Skeletal muscle tissue (tissue), 4 donors: ENCODE results near the gene S100A14. TPM values are rescaled to one million over a fixed set of nuclear protein-coding genes. Genes with fewer than 3 reads are reported as not detected.
"Not testable (repeated sequence)": the region's sequence is repeated elsewhere in the genome, so short reads cannot be mapped to it uniquely, and the experiment has no call there.

ENCODE experiments used
- H3K27ac ChIP-seq: one replicate; pipeline ENCODE4 v1.7.0; 2013; ENCODE audit warnings: mild to moderate bottlenecking, low read depth, low read length, inconsistent platforms
- H3K27me3 ChIP-seq, 3 donors: one replicate each; pipeline ENCODE4 v1.7.0; 2013; ENCODE audit warnings: low read length in 3 of 3; ENCODE audit not compliant: control insufficient read depth in 3 of 3, insufficient read depth in 3 of 3
- H3K36me3 ChIP-seq, 3 donors: one replicate each; pipeline ENCODE4 v1.7.0; 2013; ENCODE audit warnings: low read length in 3 of 3; ENCODE audit not compliant: control insufficient read depth in 3 of 3, insufficient read depth in 3 of 3
- H3K4me1 ChIP-seq, 3 donors: one replicate each; pipeline ENCODE4 v1.7.0; 2013; ENCODE audit warnings: low read length in 3 of 3, mild to moderate bottlenecking in 3 of 3; ENCODE audit not compliant: control insufficient read depth in 3 of 3, insufficient read depth in 3 of 3
- H3K4me3 ChIP-seq, 3 donors: one replicate each; pipeline ENCODE4 v1.7.0; 2013; ENCODE audit warnings: low read length in 3 of 3
- H3K9ac ChIP-seq, 3 donors: one replicate each; pipeline ENCODE4 v1.7.0; 2013; ENCODE audit warnings: low read length in 3 of 3, mild to moderate bottlenecking in 3 of 3, moderate library complexity in 2 of 3, low read depth in 1 of 3
- H3K9me3 ChIP-seq, 3 donors: one replicate each; pipeline ENCODE4 v1.7.0; 2013; ENCODE audit warnings: low read length in 3 of 3; ENCODE audit not compliant: control insufficient read depth in 3 of 3
- total RNA-seq: library from RNA; depleted of rRNA; stranded (reverse); fragments of >200 nt; gene quantifications from one replicate; pipeline ENCODE4 v1.2.3, GENCODE V29; 2014
- donor health status: Osteomylitis.

The S100A14 gene
- total RNA-seq, 1 donor from 2014 or later, result not detected

GRCh38 chr1:153583976-153584375, 32.1 kb downstream of the S100A14 start:
- Histone ChIP-seq H3K9me3 (no peaks in the 10 kb centered on the region), H3K4me3 (no peak overlapping the region), H3K36me3 (no peaks in the 10 kb centered on the region), H3K9ac (no peak overlapping the region), H3K4me1 (no peaks in the 10 kb centered on the region), H3K27ac (no peak overlapping the region), H3K27me3 (no peaks in the 10 kb centered on the region)

GRCh38 chr1:153583514-153583913, 32.6 kb downstream of the S100A14 start:
- not testable (repeated sequence) for H3K9ac ChIP-seq, H3K9me3 ChIP-seq, H3K27ac ChIP-seq, H3K4me1 ChIP-seq, H3K4me3 ChIP-seq, H3K36me3 ChIP-seq, H3K27me3 ChIP-seq

GRCh38 chr1:153582836-153583235, 33.3 kb downstream of the S100A14 start:
- H3K9me3 ChIP-seq, H3K4me3 ChIP-seq, H3K27ac ChIP-seq, H3K36me3 ChIP-seq, H3K27me3 ChIP-seq, H3K9ac ChIP-seq, H3K4me1 ChIP-seq: not testable (repeated sequence)

GRCh38 chr1:153578936-153579335, 37.2 kb downstream of the S100A14 start:
- no peaks in the 10 kb centered on the region for H3K36me3 ChIP-seq
- no peak overlapping the region for H3K27ac ChIP-seq
- no peak overlapping the region for H3K9ac ChIP-seq
- no peaks in the 10 kb centered on the region for H3K4me1 ChIP-seq
- no peak overlapping the region for H3K4me3 ChIP-seq
- no peaks in the 10 kb centered on the region for H3K9me3 ChIP-seq
- H3K27me3 ChIP-seq, result no peaks in the 10 kb centered on the region

GRCh38 chr1:153578490-153578889, 37.6 kb downstream of the S100A14 start:
- no peaks in the 10 kb centered on the region for H3K9me3 ChIP-seq
- no peak overlapping the region for H3K9ac ChIP-seq
- no peaks in the 10 kb centered on the region for H3K36me3 ChIP-seq
- no peak overlapping the region for H3K27ac ChIP-seq
- peaks cover 0 to under 1% (median 0%) of the 10 kb centered on the region in 3 donors for H3K4me1 ChIP-seq
- no peaks in the 10 kb centered on the region for H3K27me3 ChIP-seq
- no peak overlapping the region for H3K4me3 ChIP-seq

- no peaks in the 10 kb centered on the region for H3K27me3 ChIP-seq
- H3K36me3 ChIP-seq, result no peaks in the 10 kb centered on the region
- no peaks in the 10 kb centered on the region for H3K9me3 ChIP-seq
- H3K9ac ChIP-seq, result no peak overlapping the region
- H3K4me1 ChIP-seq, result peaks cover 0 to 9% (median 0%) of the 10 kb centered on the region in 3 donors
- no peak overlapping the region for H3K4me3 ChIP-seq
- H3K27ac ChIP-seq, result no peak overlapping the region
These were observed 38.5 kb downstream of the S100A14 start for GRCh38 chr1:153577624-153578051.

GRCh38 chr1:153577138-153577537, 39.0 kb downstream of the S100A14 start:
- no peak overlapping the region for H3K27ac ChIP-seq
- H3K9ac ChIP-seq, result no peak overlapping the region
- no peaks in the 10 kb centered on the region for H3K36me3 ChIP-seq
- H3K27me3 ChIP-seq, result no peaks in the 10 kb centered on the region
- peaks cover 2 to 14% (median 3%) of the 10 kb centered on the region in 3 donors for H3K4me1 ChIP-seq
- no peaks in the 10 kb centered on the region for H3K9me3 ChIP-seq
- H3K4me3 ChIP-seq, result no peak overlapping the region

- not testable (repeated sequence) for H3K36me3 ChIP-seq, H3K9ac ChIP-seq, H3K27me3 ChIP-seq, H3K27ac ChIP-seq, H3K9me3 ChIP-seq, H3K4me3 ChIP-seq
- H3K4me1 ChIP-seq, result peaks cover 2 to 14% (median 3%) of the 10 kb centered on the region in 3 donors
These were observed 40.6 kb downstream of the S100A14 start for GRCh38 chr1:153575497-153575896.

- H3K27ac ChIP-seq, H3K9me3 ChIP-seq, H3K36me3 ChIP-seq, H3K27me3 ChIP-seq, H3K9ac ChIP-seq, H3K4me3 ChIP-seq: not testable (repeated sequence)
- peaks cover 2 to 14% (median 3%) of the 10 kb centered on the region in 3 donors for H3K4me1 ChIP-seq
These were observed 41.0 kb downstream of the S100A14 start for GRCh38 chr1:153575081-153575491.

- H3K4me1 ChIP-seq, result peaks cover 7 to 20% (median 7%) of the 10 kb centered on the region in 3 donors
- no peak overlapping the region for H3K4me3 ChIP-seq
These were observed 42.8 kb downstream of the S100A14 start for GRCh38 chr1:153573351-153573750.

GRCh38 chr1:153572569-153573015, 43.5 kb downstream of the S100A14 start:
- Histone ChIP-seq H3K36me3 (no peaks in the 10 kb centered on the region), H3K27ac (peak overlapping the region; percentile 6), H3K4me1 (peaks cover 14 to 28% (median 15%) of the 10 kb centered on the region in 3 donors), H3K27me3 (no peaks in the 10 kb centered on the region), H3K9ac (no peak overlapping the region), H3K4me3 (no peak overlapping the region), H3K9me3 (no peaks in the 10 kb centered on the region)

More at GRCh38 chr1:153573351-153573750, 42.8 kb downstream of the S100A14 start:
- no peaks in the 10 kb centered on the region for H3K27me3 ChIP-seq
- H3K27ac ChIP-seq, result no peak overlapping the region
- no peaks in the 10 kb centered on the region for H3K36me3 ChIP-seq
- no peaks in the 10 kb centered on the region for H3K9me3 ChIP-seq
- no peak overlapping the region for H3K9ac ChIP-seq
